Right lobe of liver (tissue), 6 donors: ENCODE results near the gene RPL22. TPM values are rescaled to one million over a fixed set of nuclear protein-coding genes. Genes with fewer than 3 reads are reported as not detected.

Experiments used
- ATAC-seq, 4 donors: fragments of 200-7000 bp; cut with Tn5 transposase; one replicate each; pipeline ENCODE4 v1.9.1; 2020; ENCODE audit warnings: mild to moderate bottlenecking in 4 of 4, moderate library complexity in 4 of 4
- DNase-seq, 3 donors: peaks; one replicate each; pipeline ENCODE4 v3.0.0-alpha.2; 2020
- H3K27ac ChIP-seq, 3 donors: fragments of 200-600 bp; one replicate each; pipeline ENCODE4 v1.8.0; 2022
- H3K27me3 ChIP-seq, 2 donors: fragments of 200-600 bp; one replicate each; pipeline ENCODE4 v1.8.0; 2022
- H3K36me3 ChIP-seq, 4 donors: fragments of 200-600 bp; sonication (generic) in 1 of 4; one replicate each; pipeline versions ENCODE4 v1.5.1 to v1.8.0; 2017 to 2022; ENCODE audit warnings: control low read depth in 1 of 4
- H3K4me1 ChIP-seq, 4 donors: fragments of 200-600 bp; sonication (generic) in 1 of 4; one replicate each; pipeline versions ENCODE4 v1.5.1 to v1.8.0; 2017 to 2022; ENCODE audit warnings: control low read depth in 1 of 4
- H3K4me3 ChIP-seq, 3 donors: fragments of 200-600 bp; one replicate each; pipeline ENCODE4 v1.8.0; 2022
- H3K9me3 ChIP-seq, 4 donors: fragments of 200-600 bp; sonication (generic) in 1 of 4; one replicate each; pipeline versions ENCODE4 v1.5.1 to v1.8.0; 2017 to 2022; ENCODE audit warnings: control low read depth in 1 of 4
- CTCF ChIP-seq, 4 donors: fragments of 200-600 bp in 3 of 4; fragments of 450-650 bp in 1 of 4; IDR thresholded peaks; one replicate each; pipeline versions ENCODE4 v1.5.1 to v1.8.0; 2016 to 2022; ENCODE audit warnings: antibody characterized with exemption in 4 of 4, mild to moderate bottlenecking in 2 of 4
- POLR2A ChIP-seq: fragments of 450-650 bp; IDR thresholded peaks from one replicate; pipeline ENCODE4 v1.6.1; 2017; ENCODE audit warnings: antibody characterized with exemption, mild to moderate bottlenecking
- WGBS: methylation state at CpG from one replicate; pipeline ENCODE4 v1.1.6; 2018; ENCODE audit warnings: low coverage, low lambda C conversion rate; ENCODE audit not compliant: insufficient coverage; ENCODE audit errors: missing lambda C conversion rate; 5-methylcytosine and 5-hydroxymethylcytosine counted together
- intact Hi-C, 2 donors: fragments of 100-400 bp; cut with DNase I; formaldehyde crosslinking; loops; one replicate each; pipeline versions ENCODE4 v1.11.2 to v1.14.1; 2022
- total RNA-seq, 6 experiments: library from RNA; depleted of rRNA in 2 of 6; stranded (reverse); fragments of >200 nt in 2 of 6; fragmentation: NEBNext Ultra II Directional in 3 of 6; extraction: Animal tissue kit (Norgen Biotek cat#: 25700) in 3 of 6; gene quantifications; one replicate each; pipeline versions ENCODE4 v1.1.0 to v1.2.4, GENCODE V29; 2016 to 2023
- donor health status: DM: no; HTN: yes; CAD: no.
- donor health status: DM: no; HTN: no; CAD: no.
- donor health status: DM: no; HTN: no; CAD: no.
- donor health status: DM: no; HTN: yes; CAD: no.
- donor health status: DM: no; HTN: yes; CAD: no.

Gene RPL22
- total RNA-seq, 6 experiments from 2014 or later = 45.4 to 156 (median 134) TPM

DNA sequence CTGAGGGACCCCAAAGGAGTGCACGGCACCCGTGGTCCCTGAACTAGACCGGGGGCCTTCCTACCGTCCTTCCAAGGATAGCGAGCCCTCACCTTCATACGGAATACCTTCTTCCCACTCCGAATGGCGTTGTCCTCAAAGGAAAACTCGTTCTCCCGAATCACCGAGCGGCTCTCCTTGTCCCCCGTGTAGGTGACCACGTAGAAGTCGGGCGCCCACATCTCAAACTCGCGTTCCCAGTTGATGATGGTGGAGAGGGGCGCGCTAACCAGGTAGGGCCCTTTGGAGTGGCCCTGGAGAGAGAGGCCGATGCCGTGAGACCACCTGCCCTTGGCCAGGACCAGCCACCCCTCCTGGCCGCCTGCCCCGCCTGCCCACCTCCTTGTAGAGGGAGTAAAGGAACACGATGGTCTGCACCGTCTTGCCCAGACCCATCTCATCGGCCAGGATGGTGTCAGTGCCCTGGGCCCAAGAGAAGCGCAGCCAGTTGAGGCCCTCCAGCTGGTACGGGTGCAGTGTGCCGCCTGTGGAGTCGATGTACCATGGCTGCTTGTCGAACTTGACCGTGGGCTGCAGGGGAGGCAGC lies 57.3 kb downstream of the RPL22 start:
- WGBS = 97% methylated on average over 6 of the region's 33 CpGs
- ATAC-seq (no peak), DNase-seq (peak in 1 of 3 donors; percentile 53)
- no peaks in the 10 kb centered on the region for H3K36me3 ChIP-seq
- H3K4me3 ChIP-seq = no peak overlapping the region
- TF ChIP-seq CTCF (IDR thresholded peaks at IDR 0.05) (no peak), POLR2A (no peak)
- no peaks in the 10 kb centered on the region for H3K4me1 ChIP-seq
- intact Hi-C loops = no loop called here
- no peak overlapping the region for H3K27ac ChIP-seq
- no peaks in the 10 kb centered on the region for H3K9me3 ChIP-seq
- H3K27me3 ChIP-seq = no peaks in the 10 kb centered on the region

DNA sequence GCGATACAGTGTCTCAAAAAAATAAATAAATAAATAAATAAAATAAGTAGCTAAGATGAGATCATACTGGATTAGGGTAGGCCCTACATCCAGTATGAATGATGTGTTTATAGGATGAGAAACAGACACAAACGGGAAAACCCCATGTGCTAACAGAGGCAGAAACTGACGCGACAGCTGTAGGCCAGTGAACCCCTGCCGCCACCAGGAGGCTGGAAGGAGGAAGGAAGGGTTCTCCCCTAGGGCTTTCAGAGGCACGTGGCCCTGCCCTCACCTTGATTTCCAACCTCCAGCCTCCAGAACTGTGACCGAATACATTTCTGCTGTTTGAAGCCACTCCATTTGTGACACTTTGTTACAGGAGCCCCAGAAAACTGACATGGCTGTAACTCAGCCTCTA lies 57.8 kb downstream of the RPL22 start:
- Histone ChIP-seq H3K9me3 (no peaks in the 10 kb centered on the region), H3K36me3 (no peaks in the 10 kb centered on the region), H3K4me1 (no peaks in the 10 kb centered on the region), H3K4me3 (no peak overlapping the region), H3K27ac (no peak overlapping the region), H3K27me3 (no peaks in the 10 kb centered on the region)
- intact Hi-C loops = no loop called here
- ATAC-seq (no peak), DNase-seq (no peak)
- WGBS = 31% methylated on average over 5 of the region's 7 CpGs
- TF ChIP-seq CTCF (IDR thresholded peaks at IDR 0.05) (no peak), POLR2A (no peak)

- no peaks in the 10 kb centered on the region for H3K36me3 ChIP-seq
- no peaks in the 10 kb centered on the region for H3K27me3 ChIP-seq
- WGBS = 80% methylated on average over 1 of the region's 2 CpGs
- no peak for TF ChIP-seq CTCF (IDR thresholded peaks at IDR 0.05)
- TF ChIP-seq POLR2A = no peak
- intact Hi-C loops = no loop called here
- H3K4me3 ChIP-seq = no peak overlapping the region
- H3K27ac ChIP-seq = no peak overlapping the region
- no peaks in the 10 kb centered on the region for H3K4me1 ChIP-seq
- peak in 1 of 3 donors; percentile 0 for DNase-seq
- no peak for ATAC-seq
- H3K9me3 ChIP-seq = no peaks in the 10 kb centered on the region
These were observed 59.0 kb downstream of the RPL22 start for GRCh38 chr1:6140413-6140812.

- TF ChIP-seq POLR2A (no peak), CTCF (IDR thresholded peaks at IDR 0.05) (no peak)
- no peaks in the 10 kb centered on the region for H3K4me1 ChIP-seq
- H3K27ac ChIP-seq = no peak overlapping the region
- no peak overlapping the region for H3K4me3 ChIP-seq
- ATAC-seq (no peak), DNase-seq (peak in 1 of 3 donors; percentile 9)
- no peaks in the 10 kb centered on the region for H3K27me3 ChIP-seq
- intact Hi-C loops = no loop called here
- no peaks in the 10 kb centered on the region for H3K9me3 ChIP-seq
- H3K36me3 ChIP-seq = no peaks in the 10 kb centered on the region
- WGBS = 58% methylated on average over 2 of the region's 5 CpGs
These were observed 61.6 kb downstream of the RPL22 start for GRCh38 chr1:6137758-6138157.
